Measurements from ENCODE around the gene UQCRQ.

UQCRQ gene

DNA sequence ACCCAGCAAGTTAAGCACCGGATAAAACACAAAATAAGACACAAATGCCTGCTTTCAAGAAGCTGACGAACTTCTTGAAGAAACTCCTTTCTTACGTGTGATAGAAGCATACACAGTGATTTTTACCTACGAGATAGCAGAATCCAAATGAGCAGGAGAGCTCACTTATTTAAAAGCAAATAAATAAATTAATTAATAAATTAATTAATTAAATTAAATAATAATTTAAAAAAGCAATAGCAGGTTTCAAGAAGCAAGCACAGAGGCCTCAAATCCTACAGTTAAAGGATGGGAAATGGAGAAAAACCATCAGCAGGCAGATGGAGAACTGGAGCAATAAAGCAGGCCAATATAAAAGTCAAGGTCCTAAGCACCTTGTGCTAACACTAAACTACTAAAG lies 24.4 kb downstream of the UQCRQ start:
- Histone ChIP-seq H3K36me3 (peaks cover 93% of the 10 kb centered on the region), H3K9me3 (ENCODE audit: severe bottlenecking) (no peaks in the 10 kb centered on the region), H3K4me3 (ENCODE audit: low read depth, low read length) (no peak overlapping the region), H3K27ac (no peak overlapping the region), H3K27me3 (ENCODE audit: insufficient read depth, low read depth, severe bottlenecking) (no peaks in the 10 kb centered on the region)
- no peak for DNase-seq
- TF ChIP-seq, protein P1, sequence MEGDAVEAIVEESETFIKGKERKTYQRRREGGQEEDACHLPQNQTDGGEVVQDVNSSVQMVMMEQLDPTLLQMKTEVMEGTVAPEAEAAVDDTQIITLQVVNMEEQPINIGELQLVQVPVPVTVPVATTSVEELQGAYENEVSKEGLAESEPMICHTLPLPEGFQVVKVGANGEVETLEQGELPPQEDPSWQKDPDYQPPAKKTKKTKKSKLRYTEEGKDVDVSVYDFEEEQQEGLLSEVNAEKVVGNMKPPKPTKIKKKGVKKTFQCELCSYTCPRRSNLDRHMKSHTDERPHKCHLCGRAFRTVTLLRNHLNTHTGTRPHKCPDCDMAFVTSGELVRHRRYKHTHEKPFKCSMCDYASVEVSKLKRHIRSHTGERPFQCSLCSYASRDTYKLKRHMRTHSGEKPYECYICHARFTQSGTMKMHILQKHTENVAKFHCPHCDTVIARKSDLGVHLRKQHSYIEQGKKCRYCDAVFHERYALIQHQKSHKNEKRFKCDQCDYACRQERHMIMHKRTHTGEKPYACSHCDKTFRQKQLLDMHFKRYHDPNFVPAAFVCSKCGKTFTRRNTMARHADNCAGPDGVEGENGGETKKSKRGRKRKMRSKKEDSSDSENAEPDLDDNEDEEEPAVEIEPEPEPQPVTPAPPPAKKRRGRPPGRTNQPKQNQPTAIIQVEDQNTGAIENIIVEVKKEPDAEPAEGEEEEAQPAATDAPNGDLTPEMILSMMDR (IDR thresholded peaks at IDR 0.05; ENCODE audit: low read depth, low read length), result no peak

DNA sequence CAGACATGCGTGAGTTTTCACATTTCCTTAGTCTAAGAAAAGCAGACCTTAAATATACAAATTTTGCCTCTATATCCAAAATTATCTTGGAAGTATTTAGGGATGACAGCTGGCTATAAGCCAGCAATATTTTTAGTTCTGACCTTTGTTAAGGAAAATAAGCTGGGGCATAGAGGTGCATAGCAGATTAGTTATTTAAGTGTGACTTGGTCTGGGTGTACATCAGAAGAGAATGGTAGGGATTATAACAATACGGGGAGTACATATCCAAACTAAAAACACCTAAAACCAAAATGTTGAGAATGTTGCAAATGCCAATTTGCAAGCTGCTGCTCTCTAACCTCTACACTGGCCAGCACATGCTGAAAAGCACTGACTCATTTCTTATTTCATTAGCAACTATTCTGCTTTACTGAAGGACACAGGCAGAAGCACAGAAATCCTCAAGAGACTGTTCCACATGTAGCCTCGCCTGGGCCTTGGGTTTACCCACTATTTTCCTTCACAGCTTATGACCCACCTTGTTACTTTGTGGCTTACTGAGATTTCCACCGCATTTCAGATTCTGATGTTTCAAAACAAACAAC lies 29.4 kb downstream of the UQCRQ start:
- H3K4me3 ChIP-seq (ENCODE audit: low read depth, low read length), result no peak overlapping the region
- H3K36me3 ChIP-seq, result peaks cover 79% of the 10 kb centered on the region
- no peaks in the 10 kb centered on the region for H3K9me3 ChIP-seq (ENCODE audit: severe bottlenecking)
- H3K27ac ChIP-seq, result no peak overlapping the region
- TF ChIP-seq, protein P1 (IDR thresholded peaks at IDR 0.05; ENCODE audit: low read depth, low read length), result no peak
- DNase-seq, result no peak
- no peaks in the 10 kb centered on the region for H3K27me3 ChIP-seq (ENCODE audit: insufficient read depth, low read depth, severe bottlenecking)

DNA sequence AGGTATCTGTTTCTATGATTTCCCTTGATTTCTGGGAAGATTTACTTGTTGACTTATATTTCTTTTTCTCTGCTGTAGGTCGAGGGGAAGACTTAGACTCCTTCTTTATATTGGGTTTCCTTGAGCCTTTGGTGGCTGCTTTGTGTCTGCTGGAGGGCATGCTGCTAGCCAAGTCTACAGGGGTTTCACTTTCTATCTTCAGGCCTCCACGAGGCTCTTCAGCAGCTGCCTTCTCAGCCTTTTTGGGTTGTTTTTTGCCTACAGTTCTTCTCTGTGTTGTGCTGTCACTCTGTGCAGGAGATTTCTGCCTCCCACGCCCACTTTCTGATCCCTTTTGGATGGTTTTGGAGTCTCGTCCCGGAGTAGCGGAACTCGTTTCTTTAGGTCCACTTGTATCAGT lies 30.2 kb downstream of the UQCRQ start:
- Histone ChIP-seq H3K27me3 (ENCODE audit: insufficient read depth, low read depth, severe bottlenecking) (no peaks in the 10 kb centered on the region), H3K9me3 (ENCODE audit: severe bottlenecking) (no peaks in the 10 kb centered on the region), H3K4me3 (ENCODE audit: low read depth, low read length) (no peak overlapping the region), H3K36me3 (peaks cover 73% of the 10 kb centered on the region), H3K27ac (no peak overlapping the region)
- TF ChIP-seq, protein P1 (IDR thresholded peaks at IDR 0.05; ENCODE audit: low read depth, low read length), result no peak
- no peak for DNase-seq

DNA sequence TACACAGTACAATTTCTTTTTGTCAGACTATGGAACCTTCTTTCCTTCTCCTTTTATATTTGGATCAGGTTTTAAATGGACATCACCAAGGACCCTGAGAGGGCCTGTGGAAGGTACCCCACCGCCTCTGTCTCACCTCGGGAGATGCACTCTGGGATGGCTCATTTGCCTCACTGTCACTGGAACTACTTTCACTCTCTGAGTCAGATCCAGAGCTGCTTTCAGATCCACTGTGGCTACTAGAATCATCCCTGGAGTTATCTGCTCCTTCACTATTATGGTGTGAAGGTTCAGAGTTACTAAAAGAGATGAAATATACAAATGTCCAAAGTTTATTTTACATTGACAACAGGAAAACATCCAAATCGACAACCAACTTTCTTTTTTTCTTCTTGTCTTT lies 31.7 kb downstream of the UQCRQ start:
- H3K4me3 ChIP-seq (ENCODE audit: low read depth, low read length), result no peak overlapping the region
- no peak overlapping the region for H3K27ac ChIP-seq
- TF ChIP-seq, protein P1 (IDR thresholded peaks at IDR 0.05; ENCODE audit: low read depth, low read length), result no peak
- H3K27me3 ChIP-seq (ENCODE audit: insufficient read depth, low read depth, severe bottlenecking), result no peaks in the 10 kb centered on the region
- no peak for DNase-seq
- peaks cover 71% of the 10 kb centered on the region for H3K36me3 ChIP-seq
- H3K9me3 ChIP-seq (ENCODE audit: severe bottlenecking), result no peaks in the 10 kb centered on the region

DNA sequence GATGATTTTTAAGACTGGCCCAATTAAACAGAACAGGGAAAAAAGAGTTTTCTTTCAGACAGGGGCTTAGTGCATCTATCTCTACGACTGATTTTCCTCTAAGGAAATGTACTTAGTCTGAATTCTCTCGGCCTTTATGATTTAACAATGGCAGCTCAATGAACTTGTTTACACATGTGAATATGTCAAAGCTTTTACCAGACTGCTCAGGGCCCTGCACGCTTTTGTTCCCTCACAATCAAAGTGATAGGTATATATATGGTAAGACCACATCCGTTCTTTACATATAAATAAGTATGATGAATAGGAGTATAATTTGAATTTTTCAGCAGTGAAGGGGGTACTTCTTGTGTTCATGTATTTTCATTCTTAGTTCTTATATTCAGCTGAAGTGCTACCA lies 34.6 kb downstream of the UQCRQ start:
- Histone ChIP-seq H3K27me3 (ENCODE audit: insufficient read depth, low read depth, severe bottlenecking) (no peaks in the 10 kb centered on the region), H3K36me3 (peaks cover 45% of the 10 kb centered on the region), H3K9me3 (ENCODE audit: severe bottlenecking) (no peaks in the 10 kb centered on the region), H3K4me3 (ENCODE audit: low read depth, low read length) (no peak overlapping the region), H3K27ac (no peak overlapping the region)
- DNase-seq, result no peak
- TF ChIP-seq, protein P1 (IDR thresholded peaks at IDR 0.05; ENCODE audit: low read depth, low read length), result no peak

GRCh38 chr5:132901730-132902129 lies 35.3 kb downstream of the UQCRQ start:
- no peaks in the 10 kb centered on the region for H3K9me3 ChIP-seq (ENCODE audit: severe bottlenecking)
- H3K27me3 ChIP-seq (ENCODE audit: insufficient read depth, low read depth, severe bottlenecking), result no peaks in the 10 kb centered on the region
- H3K27ac ChIP-seq, result no peak overlapping the region
- no peak for DNase-seq
- peaks cover 39% of the 10 kb centered on the region for H3K36me3 ChIP-seq
- TF ChIP-seq, protein P1 (IDR thresholded peaks at IDR 0.05; ENCODE audit: low read depth, low read length), result no peak
- H3K4me3 ChIP-seq (ENCODE audit: low read depth, low read length), result no peak overlapping the region

Measured in WERI-Rb-1 (cell line).